Measurements from ENCODE around the gene MOCS1.

DNA sequence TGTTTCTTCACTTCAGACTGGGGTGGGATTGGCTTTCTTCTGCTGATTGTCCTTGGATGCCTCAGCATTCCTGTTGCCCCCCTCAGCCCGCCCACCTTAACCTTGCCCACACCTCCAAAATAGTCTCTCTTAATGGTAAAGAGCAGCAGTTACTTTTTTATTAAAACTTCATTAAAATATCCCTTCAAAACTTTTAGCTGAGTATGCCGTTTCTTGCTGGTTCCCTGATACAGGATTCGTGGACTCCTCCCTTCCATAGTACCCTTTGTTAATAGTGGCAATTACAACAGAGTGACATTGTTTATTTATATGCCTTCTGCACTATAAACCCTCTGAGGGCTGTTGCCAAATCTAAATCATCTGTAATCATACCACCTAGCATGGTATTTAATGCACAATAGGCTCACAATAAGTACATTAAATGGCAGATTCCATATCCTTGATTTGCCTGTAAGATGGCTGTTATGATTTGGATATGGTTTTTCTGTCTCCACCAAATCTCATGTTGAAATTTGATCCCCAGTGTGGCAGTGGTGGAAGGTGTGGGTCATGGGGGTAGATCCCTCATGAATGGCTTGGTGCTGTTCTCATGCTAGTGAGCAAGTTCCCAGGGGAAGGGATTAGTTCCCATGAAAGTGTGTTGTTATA lies 3.5 kb upstream of the MOCS1 start:
- TF ChIP-seq, protein P1, sequence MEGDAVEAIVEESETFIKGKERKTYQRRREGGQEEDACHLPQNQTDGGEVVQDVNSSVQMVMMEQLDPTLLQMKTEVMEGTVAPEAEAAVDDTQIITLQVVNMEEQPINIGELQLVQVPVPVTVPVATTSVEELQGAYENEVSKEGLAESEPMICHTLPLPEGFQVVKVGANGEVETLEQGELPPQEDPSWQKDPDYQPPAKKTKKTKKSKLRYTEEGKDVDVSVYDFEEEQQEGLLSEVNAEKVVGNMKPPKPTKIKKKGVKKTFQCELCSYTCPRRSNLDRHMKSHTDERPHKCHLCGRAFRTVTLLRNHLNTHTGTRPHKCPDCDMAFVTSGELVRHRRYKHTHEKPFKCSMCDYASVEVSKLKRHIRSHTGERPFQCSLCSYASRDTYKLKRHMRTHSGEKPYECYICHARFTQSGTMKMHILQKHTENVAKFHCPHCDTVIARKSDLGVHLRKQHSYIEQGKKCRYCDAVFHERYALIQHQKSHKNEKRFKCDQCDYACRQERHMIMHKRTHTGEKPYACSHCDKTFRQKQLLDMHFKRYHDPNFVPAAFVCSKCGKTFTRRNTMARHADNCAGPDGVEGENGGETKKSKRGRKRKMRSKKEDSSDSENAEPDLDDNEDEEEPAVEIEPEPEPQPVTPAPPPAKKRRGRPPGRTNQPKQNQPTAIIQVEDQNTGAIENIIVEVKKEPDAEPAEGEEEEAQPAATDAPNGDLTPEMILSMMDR (IDR thresholded peaks at IDR 0.05): no peak
- no peak for TF ChIP-seq POLR2A (IDR thresholded peaks at IDR 0.05)
